HS-5 (cell line): Measurements from ENCODE around the gene ADAD2.

Source experiments
- DNase-seq: peaks from one replicate; pipeline ENCODE4 v3.0.0-alpha.2; 2012; ENCODE audit warnings: low read depth

The ADAD2 gene

DNA sequence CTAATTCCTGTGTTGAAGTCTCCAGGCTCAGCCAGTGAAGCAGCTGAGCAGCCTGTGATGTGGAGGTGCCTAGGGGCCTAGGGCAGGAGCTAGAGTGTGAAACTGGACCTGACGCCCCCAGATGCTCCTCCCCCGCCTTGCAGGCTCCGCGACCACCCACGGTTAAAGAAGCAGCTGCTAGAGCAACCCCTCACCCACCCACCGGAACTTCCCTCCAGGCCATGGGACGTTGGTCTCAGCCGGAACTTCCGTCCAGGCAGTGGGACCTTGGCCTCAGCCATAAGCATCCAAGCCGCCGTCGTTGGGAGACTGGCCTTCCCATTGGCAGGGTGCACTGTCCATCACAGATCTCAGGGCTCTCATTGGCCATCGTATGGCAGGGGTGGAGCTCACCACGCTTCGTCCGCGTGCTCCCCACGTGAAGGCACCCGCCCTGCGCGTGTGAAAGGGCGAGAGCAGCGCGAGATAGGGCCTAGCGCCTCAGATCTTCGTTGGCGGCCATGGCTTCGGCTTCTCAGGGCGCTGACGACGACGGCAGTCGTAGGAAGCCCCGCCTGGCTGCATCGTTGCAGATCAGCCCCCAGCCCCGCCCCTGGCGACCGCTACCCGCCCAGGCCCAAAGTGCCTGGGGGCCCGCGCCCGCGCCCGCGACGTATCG is at the start of gene ADAD2:
TSS of gene ADAD2 (plus strand) at position 427 of the 658 bp plus-strand sequence. CDS start at position 501, 74 bp downstream.
- no peak for DNase-seq

DNA sequence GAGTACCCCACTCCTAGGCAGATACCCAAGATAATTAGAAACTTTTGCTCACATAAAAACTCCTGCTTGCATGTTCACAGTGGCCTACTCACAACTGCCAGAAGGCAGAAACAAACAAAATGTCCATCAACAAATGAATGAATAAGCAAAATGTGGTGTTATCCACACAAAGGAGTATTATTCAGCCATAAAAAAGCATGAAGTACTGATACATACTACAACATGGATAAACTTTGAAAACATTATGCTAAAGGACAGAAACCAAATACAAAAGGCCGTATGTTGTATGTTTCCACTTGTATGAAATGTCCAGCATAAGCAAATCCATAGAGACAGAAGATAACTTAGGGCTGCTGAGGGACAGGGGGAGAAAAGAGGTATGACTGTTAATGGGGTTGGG is 47.9 kb upstream of the ADAD2 start:
- DNase-seq = no peak

DNA sequence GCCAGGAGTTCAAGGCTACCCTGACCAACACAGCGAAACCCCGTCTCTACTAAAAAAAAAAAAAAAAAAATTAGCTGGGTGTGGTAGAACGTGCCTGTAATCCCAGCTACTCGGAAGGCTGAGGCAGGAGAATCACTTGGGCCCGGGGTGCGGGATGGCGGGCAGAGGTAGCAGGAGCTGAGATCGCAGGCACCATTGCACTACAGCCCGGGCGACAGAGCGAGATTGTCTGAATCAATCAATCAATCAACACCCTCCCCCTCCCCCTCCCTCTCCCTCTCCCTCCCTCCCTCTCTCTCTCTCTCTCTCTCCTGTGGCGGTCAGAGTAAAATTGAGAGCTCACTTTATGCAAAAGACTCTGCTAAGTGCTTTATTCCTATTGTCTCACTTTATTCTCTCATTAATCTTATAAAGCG is 47.2 kb upstream of the ADAD2 start:
- no peak for DNase-seq

DNA sequence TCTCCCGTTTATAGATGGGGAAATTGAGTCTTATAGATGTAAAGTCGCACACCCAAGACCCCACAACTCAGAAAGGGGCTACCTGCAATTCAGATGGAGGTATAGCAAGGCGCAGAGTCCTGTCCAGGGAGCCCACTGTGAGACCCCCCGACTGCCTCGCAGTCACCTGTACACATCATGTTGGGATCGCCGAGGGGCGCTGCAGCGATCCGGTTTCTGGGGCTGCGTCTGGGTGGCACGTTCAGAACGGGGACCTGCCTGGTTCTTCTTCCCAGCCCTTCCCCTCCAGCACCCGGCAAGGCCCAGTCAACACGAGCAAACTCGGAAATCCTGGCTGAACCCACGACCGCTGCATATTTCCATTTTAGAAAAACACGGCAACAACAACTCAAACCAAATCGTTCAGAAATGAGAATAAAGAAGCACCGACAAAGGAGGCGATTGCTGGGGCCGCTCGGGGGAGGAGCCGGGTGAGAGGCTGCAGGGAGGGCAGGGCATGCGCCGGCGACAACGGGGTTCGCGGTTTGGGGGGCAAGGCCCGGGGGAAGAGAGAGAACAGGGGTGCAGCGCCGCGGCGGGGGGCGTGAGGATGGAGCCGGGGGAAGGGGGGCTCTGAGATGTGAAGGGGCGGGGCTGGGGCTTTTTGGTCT is 46.6 kb upstream of the ADAD2 start:
- DNase-seq = no peak

DNA sequence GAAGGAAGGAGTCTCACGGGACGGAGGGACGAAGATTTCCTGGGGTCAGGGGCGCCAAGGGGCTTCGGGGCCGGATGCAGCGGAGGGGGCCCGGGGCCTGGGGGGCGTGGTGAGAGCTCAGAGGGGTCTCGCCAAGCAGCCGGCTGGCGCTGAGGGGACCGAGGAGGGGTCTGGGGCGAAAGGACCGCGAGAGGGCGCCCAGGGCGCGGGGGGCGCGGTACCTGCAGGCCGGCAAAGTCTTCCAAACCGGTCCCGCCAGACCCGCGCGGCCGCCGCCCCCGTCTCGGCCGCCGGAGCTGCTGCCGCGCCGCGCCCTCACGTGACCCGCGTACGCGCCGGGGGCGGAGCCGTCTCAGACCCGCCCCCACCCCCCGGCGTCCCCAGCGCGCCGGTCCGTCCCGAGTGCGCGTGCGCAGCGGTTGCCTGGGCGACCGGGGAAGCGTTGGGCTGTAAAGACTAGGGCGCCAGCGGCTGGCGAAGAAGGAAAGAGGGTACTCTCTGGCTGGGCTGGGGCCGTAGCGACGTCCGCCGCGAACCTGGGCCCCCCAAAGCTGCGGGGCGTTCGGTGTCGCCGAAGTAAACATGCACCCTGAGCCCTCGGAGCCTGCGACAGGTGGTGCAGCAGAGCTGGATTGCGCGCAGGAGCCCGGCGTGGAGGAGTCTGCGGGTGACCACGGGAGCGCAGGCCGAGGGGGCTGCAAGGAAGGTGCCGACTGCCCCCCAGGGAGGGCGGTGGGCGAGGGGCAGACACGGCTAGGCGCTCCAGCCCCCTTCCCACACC is 45.9 kb upstream of the ADAD2 start, which contains the start of the genes DNAAF1 and HSDL1:
TSS of gene DNAAF1 (plus strand) at position 450 of the 781 bp plus-strand sequence. CDS start at position 583, 133 bp downstream.
TSS of gene HSDL1 (minus strand) at position 319 of the 781 bp plus-strand sequence. CDS start 13,856 bp downstream, outside the sequence.
- peak; percentile 14 for DNase-seq

DNA sequence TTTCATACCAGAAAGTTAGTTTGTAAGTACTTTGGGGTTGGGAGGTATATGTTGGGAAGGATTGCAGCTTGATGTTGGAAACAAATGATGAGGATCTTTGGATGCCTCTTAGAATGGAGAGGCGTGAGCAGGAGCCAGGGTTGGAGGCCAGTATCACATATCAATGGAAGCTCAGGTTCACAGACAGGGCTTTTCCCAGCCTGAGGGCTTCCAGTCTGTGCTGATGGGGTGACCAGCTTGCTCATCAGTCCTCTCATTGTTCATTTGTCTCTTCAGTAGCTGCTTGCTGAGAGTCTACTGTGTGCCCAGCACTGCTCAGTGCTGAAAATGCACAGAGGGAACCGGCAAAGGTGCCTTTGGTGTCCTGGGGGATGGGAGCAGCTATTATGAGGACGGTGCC is 40.0 kb upstream of the ADAD2 start:
- DNase-seq = no peak

DNA sequence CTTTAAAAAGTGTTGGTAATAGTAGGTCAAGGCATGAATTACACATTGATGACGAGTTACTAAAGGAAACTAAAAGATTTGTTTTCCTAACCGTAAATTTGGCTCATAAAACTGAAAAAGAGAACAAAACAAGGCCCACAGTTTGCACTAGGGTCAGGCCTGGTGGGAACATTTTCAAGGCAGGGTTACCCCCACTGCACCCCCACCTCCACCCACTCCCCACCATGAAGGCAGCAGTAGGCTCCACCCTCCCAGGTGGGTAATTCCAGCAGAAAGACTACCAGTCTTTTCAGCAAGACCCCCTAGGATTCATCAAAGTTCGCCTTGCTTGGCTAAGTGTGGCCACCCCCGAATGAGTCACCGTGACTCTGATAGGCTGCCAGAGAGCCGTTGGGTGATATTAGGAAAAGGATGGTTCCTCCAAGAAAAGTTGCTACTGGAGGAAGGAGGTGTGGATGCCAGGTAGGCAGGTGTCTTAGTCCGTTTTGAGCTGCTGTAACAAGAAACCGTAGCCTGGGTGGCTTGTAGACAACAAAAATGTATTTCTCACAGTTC is 37.2 kb upstream of the ADAD2 start:
- DNase-seq = no peak

DNA sequence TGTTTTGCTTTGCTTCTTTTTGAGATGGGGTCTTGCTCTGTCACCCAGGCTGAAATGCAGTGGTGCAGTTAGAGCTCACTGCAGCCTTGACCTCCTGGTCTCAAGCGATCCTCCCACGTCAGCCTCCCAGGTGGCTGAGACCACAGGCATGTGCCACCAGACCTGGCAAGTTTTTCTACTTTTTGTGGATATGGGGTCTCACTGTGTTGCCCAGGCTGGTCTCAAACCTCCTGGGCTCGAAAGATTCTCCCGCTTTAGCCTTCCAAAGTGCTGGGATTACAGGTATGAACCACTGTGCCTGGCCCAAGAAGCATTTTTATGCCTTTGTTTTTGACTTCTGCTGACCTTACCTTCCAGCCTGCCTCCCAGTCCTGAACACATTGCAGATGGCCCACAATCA is 35.7 kb upstream of the ADAD2 start:
- DNase-seq = no peak

DNA sequence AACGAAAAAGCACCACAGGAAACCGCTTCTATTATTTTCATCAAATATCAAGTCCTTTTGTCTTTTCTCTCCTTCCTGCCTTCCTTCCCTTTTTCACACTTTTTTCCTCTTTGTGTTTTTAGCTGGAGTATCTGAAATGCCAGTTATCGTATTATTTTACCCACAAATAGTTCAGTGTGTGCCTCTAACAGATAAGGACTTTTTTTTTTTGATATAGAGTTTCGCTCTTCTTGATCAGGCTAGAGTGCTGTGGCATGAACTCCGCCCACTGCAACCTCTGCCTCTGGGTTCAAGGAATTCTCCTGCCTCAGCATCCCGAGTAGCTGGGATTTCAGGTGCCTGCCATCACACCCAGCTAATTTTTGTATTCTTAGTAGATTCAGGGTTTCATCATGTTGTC is 35.2 kb upstream of the ADAD2 start:
- no peak for DNase-seq

DNA sequence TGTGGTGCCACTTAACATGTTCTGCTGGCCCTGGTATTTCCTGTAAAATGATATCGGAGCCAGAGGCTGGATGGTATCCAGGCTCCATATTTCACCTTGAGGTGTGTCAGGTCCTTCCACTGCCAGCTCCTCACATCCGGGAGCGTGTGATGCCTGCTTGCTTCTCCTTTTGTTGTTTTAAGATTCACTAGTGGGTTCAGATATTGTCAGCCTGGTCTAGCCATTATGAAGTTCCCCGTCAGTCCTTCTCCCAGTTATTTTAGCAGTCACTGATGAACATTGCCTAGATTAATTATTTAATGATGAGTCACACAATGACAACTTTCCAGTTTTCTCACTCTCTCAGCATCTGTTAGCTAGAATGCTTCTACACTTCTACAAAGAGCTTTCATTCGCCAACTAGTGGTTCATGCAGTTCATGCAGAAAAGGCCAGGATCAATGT is 34.6 kb upstream of the ADAD2 start:
- no peak for DNase-seq

DNA sequence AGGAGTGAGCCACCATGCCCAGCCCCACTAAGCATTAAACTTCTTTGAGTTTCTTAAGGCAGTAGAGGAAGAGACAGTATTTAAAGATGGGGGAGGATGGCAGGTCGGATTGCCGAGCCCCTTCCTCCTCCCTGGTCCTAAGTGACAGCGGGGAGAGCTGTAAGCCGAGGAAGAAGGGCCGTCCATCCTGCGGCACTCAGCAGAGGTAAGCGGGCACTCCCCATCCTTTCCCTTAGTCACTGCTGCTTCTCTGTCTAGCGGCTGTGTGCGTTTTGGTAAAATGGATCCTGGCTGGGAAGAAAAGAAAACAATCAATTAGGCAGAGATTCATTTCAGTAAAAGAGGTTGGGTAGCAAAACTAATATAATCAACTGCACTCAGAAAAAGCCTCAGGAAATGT is 31.9 kb upstream of the ADAD2 start:
- no peak for DNase-seq

DNA sequence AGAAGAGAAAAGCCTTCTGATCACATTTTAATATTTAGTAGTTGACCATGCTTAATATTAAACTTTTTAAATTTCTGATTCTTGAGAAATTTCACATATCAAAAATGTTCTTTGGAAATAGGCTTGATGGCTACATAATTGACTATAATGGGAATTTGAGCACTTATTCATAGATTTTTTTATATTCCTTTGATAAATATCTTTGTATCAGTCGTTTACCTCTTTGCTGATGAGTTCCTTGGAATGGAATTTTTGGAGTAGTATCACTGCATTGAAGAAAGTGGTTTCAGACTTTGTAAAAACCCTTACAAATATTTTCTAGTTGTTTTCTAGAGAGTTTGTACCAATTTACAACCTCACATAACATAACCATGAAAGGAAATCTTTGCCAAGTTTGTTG is 31.2 kb upstream of the ADAD2 start:
- no peak for DNase-seq

DNA sequence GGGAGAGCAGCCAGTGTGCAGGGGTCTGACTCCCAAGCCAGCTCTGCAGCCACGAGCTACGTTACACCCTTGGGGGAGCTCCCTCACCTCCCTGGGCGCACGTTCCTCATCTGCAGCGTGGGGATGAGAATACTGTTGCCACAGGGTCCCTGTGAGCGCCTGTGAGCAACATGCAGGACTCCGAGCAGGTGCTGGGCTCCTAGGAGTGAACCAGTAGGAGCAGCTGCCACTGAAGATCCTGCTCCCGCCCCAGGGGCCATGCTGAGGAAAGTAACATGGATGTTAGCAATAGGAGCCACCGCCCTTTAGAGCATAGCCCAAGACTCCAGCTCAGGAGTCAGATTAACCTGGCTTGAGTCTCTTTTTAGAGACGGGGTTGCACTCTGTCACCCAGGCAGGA is 29.9 kb upstream of the ADAD2 start:
- DNase-seq = no peak

DNA sequence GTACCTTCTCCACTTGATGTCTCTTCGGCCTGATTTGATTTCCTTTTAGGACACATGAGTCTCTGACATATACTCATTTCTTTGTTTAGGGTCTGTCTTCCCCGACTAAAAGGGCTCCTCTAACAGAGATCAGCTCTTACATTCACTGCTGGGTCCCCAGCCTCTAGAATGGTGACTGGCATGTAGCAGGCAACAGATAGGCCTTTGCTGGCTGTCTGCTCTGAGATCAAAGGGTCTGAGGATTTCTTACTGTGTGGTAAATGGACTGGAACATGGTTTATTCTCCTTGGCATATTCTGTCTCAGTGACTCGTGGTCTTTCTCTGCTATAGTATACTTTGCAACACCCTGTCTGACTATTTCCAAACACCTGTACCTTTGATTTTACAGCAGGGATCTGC is 29.2 kb upstream of the ADAD2 start:
- no peak for DNase-seq

DNA sequence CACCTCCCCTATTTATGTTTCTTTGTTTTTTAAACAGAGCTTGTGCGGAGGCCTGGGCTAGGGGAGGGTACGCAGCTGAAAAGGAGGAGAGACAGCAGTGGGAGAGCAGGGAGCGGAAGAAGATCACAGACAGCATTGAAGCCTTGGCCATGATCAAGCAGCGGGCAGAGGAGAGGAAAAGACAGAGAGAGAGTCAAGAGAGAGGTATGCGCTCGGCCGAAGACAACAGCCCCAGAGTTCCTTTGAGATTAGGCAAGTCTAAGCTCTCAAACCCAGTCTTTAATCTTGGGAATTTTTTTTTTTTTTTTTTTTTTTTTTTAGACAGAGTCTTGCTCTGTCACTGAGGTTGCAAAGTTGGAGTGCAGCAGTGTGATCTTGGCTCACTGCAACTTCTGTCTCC is 25.2 kb upstream of the ADAD2 start:
- DNase-seq = no peak

DNA sequence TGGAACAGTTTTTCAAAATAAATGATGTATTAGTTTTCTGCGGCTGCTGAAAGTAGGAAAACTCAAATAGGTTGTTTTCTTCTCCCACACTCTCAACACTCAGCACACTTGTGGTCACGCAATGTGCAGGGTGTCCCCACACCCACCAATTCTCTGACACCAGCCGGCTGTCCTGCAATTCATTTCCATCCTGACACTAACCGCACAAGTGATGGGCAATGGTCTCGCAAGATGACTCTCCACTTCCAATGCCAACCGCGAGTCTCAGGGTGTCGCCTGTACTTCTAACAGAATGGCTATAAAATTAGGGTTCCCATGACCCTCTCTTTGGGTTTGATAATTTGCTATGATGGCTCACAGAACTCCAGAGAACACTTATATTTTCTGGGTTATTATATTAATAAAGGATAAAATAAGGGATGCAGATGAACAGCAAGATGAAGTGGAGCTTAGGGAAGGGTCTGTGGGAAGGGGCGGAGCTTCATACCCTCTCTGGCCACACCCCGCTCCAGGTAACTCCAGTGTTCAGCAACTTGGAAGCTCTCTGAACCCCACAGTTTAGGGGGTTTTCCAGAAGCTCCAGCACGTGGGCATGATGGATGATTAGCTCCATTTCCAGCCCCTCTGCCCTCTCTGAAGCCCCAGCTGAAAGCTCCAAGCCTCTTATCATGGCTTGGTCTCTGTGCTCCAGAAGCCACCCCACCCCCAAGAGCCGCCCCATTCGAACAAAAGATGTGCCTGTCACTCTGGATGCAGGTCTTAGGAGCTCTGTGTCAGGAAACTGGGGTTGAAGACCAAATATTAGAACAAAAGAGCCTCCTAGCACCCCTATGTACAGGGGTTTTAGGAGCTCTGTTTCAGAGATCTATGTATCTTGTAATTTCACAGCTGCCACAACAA is 23.9 kb upstream of the ADAD2 start:
- DNase-seq = no peak

DNA sequence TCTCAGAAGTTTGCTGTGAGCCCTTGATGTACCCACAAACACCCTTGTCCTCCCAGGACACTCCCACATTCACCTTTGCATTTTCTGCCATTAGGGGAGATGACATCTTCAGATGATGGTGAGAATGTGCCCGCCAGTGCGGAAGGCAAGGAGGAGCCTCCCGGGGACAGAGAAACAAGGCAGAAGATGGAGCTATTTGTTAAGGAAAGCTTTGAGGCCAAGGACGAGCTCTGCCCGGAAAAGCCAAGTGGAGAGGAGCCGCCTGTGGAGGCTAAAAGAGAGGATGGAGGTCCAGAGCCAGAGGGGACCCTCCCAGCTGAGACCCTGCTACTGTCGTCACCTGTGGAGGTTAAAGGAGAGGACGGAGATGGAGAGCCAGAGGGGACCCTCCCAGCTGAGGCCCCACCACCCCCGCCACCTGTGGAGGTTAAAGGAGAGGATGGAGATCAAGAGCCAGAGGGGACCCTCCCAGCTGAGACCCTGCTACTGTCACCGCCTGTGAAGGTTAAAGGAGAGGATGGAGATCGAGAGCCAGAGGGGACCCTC is 21.1 kb upstream of the ADAD2 start:
- DNase-seq = no peak

DNA sequence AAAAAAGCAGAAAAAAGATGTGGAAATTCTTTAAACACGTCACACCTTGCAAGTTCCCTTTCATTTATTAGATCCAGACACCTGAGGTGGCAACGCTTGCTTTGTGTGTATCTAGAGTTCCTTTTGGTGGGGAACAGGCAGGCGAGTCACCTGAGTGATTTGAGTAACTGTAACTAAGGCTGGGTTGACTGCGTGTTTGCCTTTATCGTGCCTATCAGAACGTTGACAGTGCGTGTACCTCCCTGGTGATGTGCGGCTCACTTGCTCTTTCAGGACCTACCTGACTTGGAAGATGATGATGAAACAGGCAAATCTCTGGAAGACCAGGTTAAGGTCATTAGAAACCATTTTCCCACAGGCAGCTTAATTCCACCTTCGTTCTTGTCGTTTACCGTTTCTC is 16.6 kb upstream of the ADAD2 start:
- no peak for DNase-seq

DNA sequence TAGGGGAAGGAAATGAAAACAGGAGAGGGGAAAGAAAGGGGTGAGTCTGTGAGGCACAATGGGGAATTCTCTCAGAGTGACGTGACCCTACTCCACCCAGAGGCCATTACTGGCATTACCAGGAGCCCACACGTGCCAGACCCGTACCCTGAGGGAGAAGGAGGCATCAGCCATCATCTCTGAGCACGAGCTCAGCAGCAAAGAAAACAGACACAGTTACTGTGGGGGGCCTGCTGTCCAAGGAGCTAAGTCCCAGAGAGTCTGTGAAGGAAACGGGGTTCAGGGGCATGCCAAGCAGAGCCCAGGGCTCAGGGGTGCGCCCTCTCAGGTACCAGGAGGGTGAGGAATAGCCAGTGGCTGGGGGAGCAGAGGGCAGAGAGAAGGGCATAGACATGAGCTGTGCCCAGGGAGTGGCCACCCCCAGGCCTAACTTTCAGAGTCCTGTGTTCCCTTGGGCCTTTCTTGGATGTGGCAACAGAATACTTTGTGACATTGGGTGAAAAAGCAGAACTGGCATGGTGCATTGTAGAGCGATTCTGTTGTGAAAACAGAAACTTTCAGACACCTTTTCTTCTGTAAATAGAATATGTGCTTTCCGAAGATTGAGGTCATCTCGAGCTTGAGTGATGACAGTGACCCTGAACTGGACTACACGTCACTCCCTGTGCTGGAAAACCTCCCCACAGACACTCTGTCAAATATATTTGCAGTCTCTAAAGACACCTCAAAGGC is 15.4 kb upstream of the ADAD2 start:
- no peak for DNase-seq
